Natural killer cell (primary cell): ENCODE results near the gene SLC25A26. TPM values are rescaled to one million over a fixed set of nuclear protein-coding genes. Genes with fewer than 3 reads are reported as not detected.
A peak's percentile ranks its signal among the peaks of the same experiment; 100 is the strongest.

ENCODE experiments used
- ATAC-seq, 3 donors: fragments of 150-1000 bp in 2 of 3; fragments of 200-7000 bp in 1 of 3; cut with Tn5 transposase; 1 replicate in 1 of 3; 2 replicates in 2 of 3; pipeline ENCODE4 v1.10.0; 2021; ENCODE audit warnings: mild to moderate bottlenecking in 2 of 3, moderate library complexity in 2 of 3
- DNase-seq, 2 donors: peaks; one replicate each; pipeline versions ENCODE4 v3.0.0 to v3.0.0-alpha.2; 2013 to 2021; ENCODE audit warnings: mixed read lengths in 1 of 2
- H3K27ac ChIP-seq: one replicate; pipeline ENCODE4 v1.5.1; 2013; ENCODE audit warnings: mild to moderate bottlenecking, low read length
- H3K27me3 ChIP-seq: one replicate; pipeline ENCODE4 v1.6.1; 2013; ENCODE audit warnings: low read length; ENCODE audit not compliant: control insufficient read depth, insufficient read depth
- H3K36me3 ChIP-seq: one replicate; pipeline ENCODE4 v1.6.1; 2013; ENCODE audit warnings: low read length; ENCODE audit not compliant: control insufficient read depth, insufficient read depth
- H3K4me1 ChIP-seq: one replicate; pipeline ENCODE4 v1.6.1; 2013; ENCODE audit warnings: low read length; ENCODE audit not compliant: control insufficient read depth, insufficient read depth
- H3K4me3 ChIP-seq: one replicate; pipeline ENCODE4 v1.5.1; 2013; ENCODE audit warnings: low read length
- H3K9me3 ChIP-seq: one replicate; pipeline ENCODE4 v1.6.1; 2013; ENCODE audit warnings: low read length; ENCODE audit not compliant: control insufficient read depth, insufficient read depth
- H3K27ac Mint-ChIP-seq, 2 donors: one replicate each; pipeline ENCODE4 v1.8.0; 2022; ENCODE audit warnings: mild to moderate bottlenecking in 2 of 2, mixed read lengths in 2 of 2, moderate library complexity in 1 of 2
- H3K27me3 Mint-ChIP-seq, 2 donors: one replicate each; pipeline ENCODE4 v1.8.0; 2022; ENCODE audit warnings: low read depth in 2 of 2, mixed read lengths in 2 of 2
- H3K36me3 Mint-ChIP-seq: one replicate; pipeline ENCODE4 v1.8.0; 2022; ENCODE audit warnings: mixed read lengths
- H3K4me1 Mint-ChIP-seq, 2 donors: one replicate each; pipeline ENCODE4 v1.8.0; 2022; ENCODE audit warnings: mixed read lengths in 2 of 2
- H3K4me3 Mint-ChIP-seq: one replicate; pipeline ENCODE4 v1.8.0; 2022; ENCODE audit warnings: mild to moderate bottlenecking, moderate library complexity, mixed read lengths
- H3K9me3 Mint-ChIP-seq, 2 donors: one replicate each; pipeline ENCODE4 v1.8.0; 2022; ENCODE audit warnings: mixed read lengths in 2 of 2
- CTCF ChIP-seq: fragments of 200-600 bp; IDR thresholded peaks from one replicate; pipeline ENCODE4 v1.8.0; 2022; ENCODE audit warnings: antibody characterized with exemption
- WGBS: methylation state at CpG from one replicate; pipeline ENCODE4 v1.1.7; 2013; ENCODE audit warnings: missing lambda C conversion rate; ENCODE audit not compliant: insufficient coverage; 5-methylcytosine and 5-hydroxymethylcytosine counted together
- intact Hi-C: fragments of 100-400 bp; cut with micrococcal nuclease; formaldehyde crosslinking; loops from one replicate; pipeline ENCODE4 v1.14.2; 2022
- total RNA-seq, 4 donors: library from RNA; stranded (reverse); fragments of 120-200 nt in 1 of 4; gene quantifications; one replicate each; pipeline versions ENCODE4 v1.2.3 to v1.2.4, GENCODE V29; 2013 to 2022

Gene SLC25A26
- total RNA-seq, 3 donors from 2014 or later (not counting 1 experiment from before 2014, with no cell fraction given) = 18.4 to 23.9 (median 23.3) TPM

DNA sequence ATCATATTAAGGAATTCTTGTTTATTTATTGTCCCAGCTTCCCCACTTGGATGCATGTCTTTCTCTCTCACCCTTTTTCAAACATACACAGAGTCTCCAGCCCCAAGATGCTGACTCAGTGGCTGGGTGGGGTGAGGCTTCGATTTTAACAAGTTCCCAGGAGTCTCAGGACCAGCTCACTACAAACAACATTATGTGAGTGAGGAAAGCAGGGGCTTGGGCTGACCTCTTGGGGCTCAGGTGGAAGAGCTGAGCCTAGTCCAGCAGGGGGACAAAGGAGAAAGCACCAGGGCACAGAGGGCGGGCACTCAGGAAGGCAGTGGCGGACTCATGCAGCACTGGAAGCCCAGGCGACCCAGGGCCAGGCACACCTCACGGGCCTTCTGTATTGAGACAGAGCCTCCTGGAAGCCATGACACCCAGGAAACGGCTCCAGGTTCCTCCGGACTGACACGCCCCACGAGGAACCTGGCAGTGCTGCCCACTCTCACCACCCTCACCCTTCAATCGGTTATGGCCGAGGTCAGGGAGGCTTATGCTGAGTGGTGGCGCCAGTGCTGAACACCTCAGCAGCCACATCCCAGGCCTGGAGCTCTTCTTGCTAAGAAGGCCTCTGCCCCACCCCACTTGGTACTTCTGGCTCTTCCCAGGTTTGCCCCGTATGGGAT is 182.7 kb downstream of the SLC25A26 start:
- 84% methylated on average over 12 of the region's 13 CpGs for WGBS
- ATAC-seq (no peak), DNase-seq (no peak)
- H3K9me3 Mint-ChIP-seq = no peaks in the 10 kb centered on the region
- no peak for TF ChIP-seq CTCF
- H3K4me1 Mint-ChIP-seq = no peaks in the 10 kb centered on the region
- no peaks in the 10 kb centered on the region for H3K36me3 Mint-ChIP-seq
- H3K27ac ChIP-seq = no peak overlapping the region
- H3K36me3 ChIP-seq = no peaks in the 10 kb centered on the region
- no peak overlapping the region for H3K4me3 ChIP-seq
- intact Hi-C loops = no loop called here
- no peak overlapping the region for H3K4me3 Mint-ChIP-seq
- H3K27me3 Mint-ChIP-seq = no peaks in the 10 kb centered on the region
- H3K4me1 ChIP-seq = peaks cover 7% of the 10 kb centered on the region
- no peak overlapping the region for H3K27ac Mint-ChIP-seq
- H3K27me3 ChIP-seq = no peaks in the 10 kb centered on the region
- no peaks in the 10 kb centered on the region for H3K9me3 ChIP-seq

GRCh38 chr3:66404197-66404596 is 183.4 kb downstream of the SLC25A26 start:
- Histone ChIP-seq H3K36me3 (no peaks in the 10 kb centered on the region), H3K4me3 (no peak overlapping the region), H3K4me1 (peaks cover 7% of the 10 kb centered on the region), H3K9me3 (no peaks in the 10 kb centered on the region), H3K27ac (no peak overlapping the region), H3K27me3 (no peaks in the 10 kb centered on the region)
- no peaks in the 10 kb centered on the region for H3K9me3 Mint-ChIP-seq
- intact Hi-C loops = no loop called here
- WGBS = 92% methylated on average over 15 of the region's 15 CpGs
- H3K27me3 Mint-ChIP-seq = no peaks in the 10 kb centered on the region
- no peaks in the 10 kb centered on the region for H3K36me3 Mint-ChIP-seq
- no peak overlapping the region for H3K27ac Mint-ChIP-seq
- H3K4me1 Mint-ChIP-seq = no peaks in the 10 kb centered on the region
- no peak for TF ChIP-seq CTCF
- no peak for ATAC-seq
- no peak for DNase-seq
- no peak overlapping the region for H3K4me3 Mint-ChIP-seq

DNA sequence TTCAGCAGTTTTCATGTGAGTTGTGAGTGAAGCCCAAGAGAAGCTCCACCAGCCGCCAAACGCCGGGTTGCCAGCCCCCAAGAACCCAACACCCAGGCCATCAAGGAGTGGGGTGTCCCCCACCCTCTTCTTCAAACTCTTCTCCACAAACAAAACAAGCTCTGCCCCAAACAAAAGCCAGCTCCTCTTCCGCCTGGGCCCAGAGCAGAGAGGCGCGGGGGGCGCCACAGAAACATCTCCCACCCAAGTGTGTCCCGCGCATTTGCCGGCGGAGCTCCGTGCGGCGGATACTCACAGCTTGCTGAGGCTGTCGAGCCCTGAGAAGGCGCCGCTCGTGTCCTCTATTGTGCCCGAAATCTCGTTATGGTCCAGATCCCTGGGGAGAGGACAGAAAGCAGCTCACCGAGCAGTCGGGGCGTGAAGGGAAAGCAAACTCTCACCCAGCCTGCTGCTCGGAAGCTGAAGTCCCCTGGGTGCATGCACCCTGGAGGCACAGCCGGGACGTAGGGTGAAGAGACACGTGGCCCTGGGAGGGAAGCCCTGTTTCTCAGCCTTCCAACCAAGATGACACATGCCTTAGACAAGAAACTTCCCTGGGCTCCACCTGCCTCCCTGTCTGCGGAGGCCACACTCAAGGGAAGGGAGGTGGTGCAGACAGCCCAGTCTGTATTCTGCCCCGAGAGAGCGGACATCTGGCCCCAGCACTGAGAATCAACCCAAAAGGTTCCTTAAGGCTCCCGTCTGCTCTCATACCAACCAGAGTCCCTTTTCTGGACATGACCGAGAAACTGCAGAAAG is 184.3 kb downstream of the SLC25A26 start:
- H3K4me3 Mint-ChIP-seq = no peak overlapping the region

More for the DNA sequence above, 184.3 kb downstream of the SLC25A26 start:
- Histone ChIP-seq H3K36me3 (no peaks in the 10 kb centered on the region), H3K4me1 (peaks cover 7% of the 10 kb centered on the region), H3K9me3 (no peaks in the 10 kb centered on the region), H3K27me3 (no peaks in the 10 kb centered on the region), H3K4me3 (no peak overlapping the region), H3K27ac (no peak overlapping the region)
- ATAC-seq (no peak), DNase-seq (no peak)
- no peaks in the 10 kb centered on the region for H3K9me3 Mint-ChIP-seq
- H3K4me1 Mint-ChIP-seq = no peaks in the 10 kb centered on the region
- no peak for TF ChIP-seq CTCF
- H3K36me3 Mint-ChIP-seq = no peaks in the 10 kb centered on the region
- H3K27ac Mint-ChIP-seq = peak overlapping the region in 1 of 2 donors; percentile 42
- 98% methylated on average over 32 of the region's 32 CpGs for WGBS
- intact Hi-C loops = no loop called here
- H3K27me3 Mint-ChIP-seq = no peaks in the 10 kb centered on the region
